Fibroblast of the aortic adventitia (primary cell): Measurements from ENCODE around the gene COLEC12. TPM values are rescaled to one million over a fixed set of nuclear protein-coding genes. Genes with fewer than 3 reads are reported as not detected.

Source experiments
- DNase-seq: peaks from one replicate; pipeline ENCODE4 v3.0.0-alpha.2; 2010; ENCODE audit warnings: low read depth
- H3K4me3 ChIP-seq: 2 replicates; pipeline ENCODE4 v1.5.1; 2011; ENCODE audit warnings: low read depth, mild to moderate bottlenecking, control low read depth, low read length, moderate library complexity
- CTCF ChIP-seq: IDR thresholded peaks from 2 replicates; pipeline ENCODE4 v1.5.1; 2011; ENCODE audit warnings: mild to moderate bottlenecking, low read length, control low read depth, inconsistent platforms; ENCODE audit not compliant: insufficient read depth
- total RNA-seq: library from RNA; depleted of rRNA; stranded (reverse); fragments of >200 nt; gene quantifications from 2 replicates; pipeline ENCODE4 v1.2.3, GENCODE V29; 2012; ENCODE audit warnings: low replicate concordance

COLEC12 gene
- total RNA-seq, 1 donor, result 109 TPM

- no peak for DNase-seq
- TF ChIP-seq CTCF, result no peak
- H3K4me3 ChIP-seq, result no peak overlapping the region
Measured at GRCh38 chr18:416930-417329, 83.6 kb downstream of the COLEC12 start.

- no peak overlapping the region for H3K4me3 ChIP-seq
- peak; percentile 89 for DNase-seq
- no peak for TF ChIP-seq CTCF
Measured at GRCh38 chr18:415617-416612, 84.6 kb downstream of the COLEC12 start.

- DNase-seq, result no peak
- TF ChIP-seq CTCF, result no peak
- H3K4me3 ChIP-seq, result no peak overlapping the region
Measured at GRCh38 chr18:415047-415446, 85.5 kb downstream of the COLEC12 start.

GRCh38 chr18:413233-413632 is 87.3 kb downstream of the COLEC12 start:
- H3K4me3 ChIP-seq, result no peak overlapping the region
- peak; percentile 79 for DNase-seq
- TF ChIP-seq CTCF, result no peak

GRCh38 chr18:410047-410455 is 90.5 kb downstream of the COLEC12 start:
- peak; percentile 50 for DNase-seq
- no peak for TF ChIP-seq CTCF
- no peak overlapping the region for H3K4me3 ChIP-seq

GRCh38 chr18:408367-408766 is 92.1 kb downstream of the COLEC12 start:
- DNase-seq, result peak; percentile 88

More at GRCh38 chr18:408367-408766, 92.1 kb downstream of the COLEC12 start:
- TF ChIP-seq CTCF, result no peak
- no peak overlapping the region for H3K4me3 ChIP-seq
